ENCODE measurements around the gene PRMT6. TPM values are rescaled to one million over a fixed set of nuclear protein-coding genes. Genes with fewer than 3 reads are reported as not detected.
"Not testable (repeated sequence)": the region's sequence is repeated elsewhere in the genome, so short reads cannot be mapped to it uniquely, and the experiment has no call there.

The PRMT6 gene
- total RNA-seq, 2 experiments from 2014 or later: 6.1 to 7.9 TPM

- Histone ChIP-seq H3K4me3 (ENCODE audit: low read length) (no peak overlapping the region), H3K36me3 (ENCODE audit: insufficient read depth, low read length) (no peaks in the 10 kb centered on the region), H3K4me1 (ENCODE audit: insufficient read depth, low read length) (no peaks in the 10 kb centered on the region), H3K27me3 (ENCODE audit: control insufficient read depth in 1 of 2, insufficient read depth in 2 of 2, low read length in 2 of 2) (no peaks in the 10 kb centered on the region), H3K27ac (ENCODE audit: low read depth in 1 of 2, low read length in 2 of 2) (no peak overlapping the region), H3K9me3 (ENCODE audit: control insufficient read depth in 1 of 2, insufficient read depth in 1 of 2, low read length in 2 of 2) (peaks cover 0 to 5% of the 10 kb centered on the region in 2 experiments)
- DNase-seq (no peak), ATAC-seq (ENCODE audit: poor library complexity) (no peak)
- Mint-ChIP-seq H3K4me1 (ENCODE audit: low read depth) (no peaks in the 10 kb centered on the region), H3K9me3 (peaks cover 9% of the 10 kb centered on the region), H3K27ac (no peak overlapping the region), H3K27me3 (peaks cover 38% of the 10 kb centered on the region), H3K36me3 (ENCODE audit: low read depth) (no peaks in the 10 kb centered on the region), H3K4me3 (no peak overlapping the region)
- intact Hi-C loops (cut with DNase I, micrococcal nuclease): no loop called here
- ChIA-PET CTCF (no interaction called here), POLR2A (no interaction called here)
- no peak for TF ChIP-seq CTCF (IDR thresholded peaks at IDR 0.05)
These were observed 24.6 kb downstream of the PRMT6 start for GRCh38 chr1:107081102-107081501.

DNA sequence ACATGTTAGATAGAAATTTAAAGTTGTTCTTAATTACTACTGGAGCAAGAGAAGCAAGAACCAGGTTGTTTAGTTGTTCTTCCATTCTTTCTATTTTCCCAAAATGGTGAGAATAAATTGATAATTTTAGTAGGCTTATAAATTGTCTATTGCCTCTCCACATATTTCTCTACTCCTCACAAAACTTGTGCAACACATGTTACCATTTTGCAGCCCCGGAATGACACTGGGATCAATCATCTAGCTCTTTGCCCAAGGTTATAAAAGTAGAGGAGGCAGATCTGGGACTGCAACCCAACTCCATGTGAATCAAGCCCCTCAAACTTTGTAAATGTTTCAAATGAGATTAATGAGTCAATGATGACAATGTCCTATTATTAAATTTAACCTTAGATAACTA, 34.9 kb downstream of the PRMT6 start:
- Mint-ChIP-seq H3K9me3 (peaks cover 2% of the 10 kb centered on the region), H3K27ac (no peak overlapping the region), H3K4me1 (ENCODE audit: low read depth) (no peaks in the 10 kb centered on the region), H3K36me3 (ENCODE audit: low read depth) (no peaks in the 10 kb centered on the region), H3K27me3 (peaks cover 5% of the 10 kb centered on the region), H3K4me3 (no peak overlapping the region)
- ATAC-seq (ENCODE audit: poor library complexity) (no peak), DNase-seq (no peak)
- POLR2A ChIA-PET: no interaction called here
- Histone ChIP-seq H3K4me3 (ENCODE audit: low read length) (no peak overlapping the region), H3K27me3 (ENCODE audit: control insufficient read depth in 1 of 2, insufficient read depth in 2 of 2, low read length in 2 of 2) (no peaks in the 10 kb centered on the region), H3K27ac (ENCODE audit: low read depth in 1 of 2, low read length in 2 of 2) (no peak overlapping the region), H3K36me3 (ENCODE audit: insufficient read depth, low read length) (no peaks in the 10 kb centered on the region), H3K4me1 (ENCODE audit: insufficient read depth, low read length) (no peaks in the 10 kb centered on the region), H3K9me3 (ENCODE audit: control insufficient read depth in 1 of 2, insufficient read depth in 1 of 2, low read length in 2 of 2) (peaks cover 2 to 4% of the 10 kb centered on the region in 2 experiments)
- CTCF ChIA-PET: no interaction called here
- no peak for TF ChIP-seq CTCF (IDR thresholded peaks at IDR 0.05)
- intact Hi-C loops (cut with DNase I, micrococcal nuclease): no loop called here

GRCh38 chr1:107093395-107093794, 36.9 kb downstream of the PRMT6 start:
- H3K27me3 ChIP-seq (ENCODE audit: control insufficient read depth in 1 of 2, insufficient read depth in 2 of 2, low read length in 2 of 2); H3K36me3 Mint-ChIP-seq (ENCODE audit: low read depth); H3K9me3 ChIP-seq (ENCODE audit: control insufficient read depth in 1 of 2, insufficient read depth in 1 of 2, low read length in 2 of 2); CTCF ChIA-PET; H3K4me3 Mint-ChIP-seq; H3K36me3 ChIP-seq (ENCODE audit: insufficient read depth, low read length); H3K4me3 ChIP-seq (ENCODE audit: low read length); DNase-seq; ATAC-seq (ENCODE audit: poor library complexity); H3K4me1 Mint-ChIP-seq (ENCODE audit: low read depth); intact Hi-C loops (cut with DNase I, micrococcal nuclease); H3K9me3 Mint-ChIP-seq; H3K27ac Mint-ChIP-seq; H3K27ac ChIP-seq (ENCODE audit: low read depth in 1 of 2, low read length in 2 of 2); H3K4me1 ChIP-seq (ENCODE audit: insufficient read depth, low read length); POLR2A ChIA-PET: not testable (repeated sequence)
- peaks cover 14% of the 10 kb centered on the region for H3K27me3 Mint-ChIP-seq

DNA sequence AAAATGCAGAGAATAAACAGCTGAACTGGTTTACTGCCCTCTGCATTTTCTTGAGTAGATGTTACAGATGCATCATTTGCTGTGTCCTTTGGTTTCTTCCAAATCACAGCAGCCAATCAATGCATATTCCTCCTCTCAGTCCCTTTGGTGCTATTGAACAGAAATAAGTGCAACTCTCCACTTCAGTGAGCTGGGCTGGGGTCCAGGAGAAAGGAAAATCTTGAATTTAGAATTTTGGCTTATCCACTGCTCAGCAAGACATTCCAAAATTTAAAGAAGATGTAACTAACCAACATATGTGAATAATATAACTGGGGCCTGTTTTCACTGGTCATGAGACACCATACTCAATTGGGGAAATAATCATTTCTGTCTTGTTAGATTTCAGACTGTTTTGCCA, 39.2 kb downstream of the PRMT6 start:
- no peak overlapping the region for H3K27ac ChIP-seq (ENCODE audit: low read depth in 1 of 2, low read length in 2 of 2)
- H3K27ac Mint-ChIP-seq: no peak overlapping the region
- ChIA-PET CTCF (no interaction called here), POLR2A (no interaction called here)
- ATAC-seq (ENCODE audit: poor library complexity): no peak
- no peak for TF ChIP-seq CTCF (IDR thresholded peaks at IDR 0.05)
- H3K4me1 ChIP-seq (ENCODE audit: insufficient read depth, low read length): no peaks in the 10 kb centered on the region
- no peaks in the 10 kb centered on the region for H3K36me3 ChIP-seq (ENCODE audit: insufficient read depth, low read length)
- H3K27me3 ChIP-seq (ENCODE audit: control insufficient read depth in 1 of 2, insufficient read depth in 2 of 2, low read length in 2 of 2): no peaks in the 10 kb centered on the region
- peaks cover 2% of the 10 kb centered on the region for H3K9me3 Mint-ChIP-seq
- H3K4me3 ChIP-seq (ENCODE audit: low read length): no peak overlapping the region
- intact Hi-C loops (cut with DNase I, micrococcal nuclease): no loop called here
- no peaks in the 10 kb centered on the region for H3K36me3 Mint-ChIP-seq (ENCODE audit: low read depth)
- H3K4me3 Mint-ChIP-seq: no peak overlapping the region
- peaks cover 0 to 4% of the 10 kb centered on the region in 2 experiments for H3K9me3 ChIP-seq (ENCODE audit: control insufficient read depth in 1 of 2, insufficient read depth in 1 of 2, low read length in 2 of 2)
- H3K27me3 Mint-ChIP-seq: peaks cover 21% of the 10 kb centered on the region
- no peaks in the 10 kb centered on the region for H3K4me1 Mint-ChIP-seq (ENCODE audit: low read depth)
- DNase-seq: no peak
